GM23338 (cell line): ENCODE results near the gene RBM17.

Source experiments
- CREB1 ChIP-seq: fragments of 250-450 bp; sonication (Bioruptor Pico); IDR thresholded peaks from 2 replicates; pipeline ENCODE4 v1.5.0; 2020; ENCODE audit warnings: low read depth, mild to moderate bottlenecking, moderate library complexity
- CTCF ChIP-seq, 2 experiments: fragments of 200-600 bp in 1 of 2; sonication (generic) in 1 of 2; conservative IDR thresholded peaks; 2 replicates each; pipeline versions ENCODE4 v1.5.1 to v1.6.1; 2016 to 2017; ENCODE audit warnings: antibody characterized with exemption in 2 of 2, low read depth in 2 of 2, mild to moderate bottlenecking in 2 of 2, moderate library complexity in 1 of 2
- ETS1 ChIP-seq: IDR thresholded peaks from 2 replicates; pipeline ENCODE4 v1.6.1; 2016; ENCODE audit warnings: antibody characterized with exemption
- EZH2 ChIP-seq: fragments of 200-600 bp; sonication (generic); IDR thresholded peaks from one replicate; pipeline ENCODE4 v1.8.0; 2017; ENCODE audit warnings: antibody characterized with exemption, mild to moderate bottlenecking, low read depth; ENCODE audit not compliant: unreplicated experiment
- EZH2phosphoT487 ChIP-seq: fragments of 200-600 bp; sonication (generic); IDR thresholded peaks from one replicate; pipeline ENCODE4 v1.8.1; 2018; ENCODE audit warnings: antibody characterized with exemption; ENCODE audit not compliant: unreplicated experiment
- JUNB ChIP-seq: IDR thresholded peaks from one replicate; pipeline ENCODE4 v1.6.1; 2016; ENCODE audit warnings: antibody characterized with exemption; ENCODE audit not compliant: unreplicated experiment
- POLR2AphosphoS5 ChIP-seq: IDR thresholded peaks from 2 replicates; pipeline ENCODE4 v1.6.1; 2016; ENCODE audit warnings: antibody characterized with exemption, low read depth
- REST ChIP-seq: IDR thresholded peaks from one replicate; pipeline ENCODE4 v1.6.1; 2018; ENCODE audit warnings: antibody characterized with exemption; ENCODE audit not compliant: unreplicated experiment
- STAT1 ChIP-seq: IDR thresholded peaks from one replicate; pipeline ENCODE4 v1.6.1; 2016; ENCODE audit warnings: antibody characterized with exemption; ENCODE audit not compliant: unreplicated experiment
- ZNF114 ChIP-seq: fragments of 250-450 bp; sonication (Bioruptor Pico); IDR thresholded peaks from 2 replicates; pipeline ENCODE4 v1.5.0; 2020; ENCODE audit warnings: mild to moderate bottlenecking, moderate library complexity
- ZNF331 ChIP-seq: fragments of 250-450 bp; sonication (Bioruptor Pico); IDR thresholded peaks from 2 replicates; pipeline ENCODE4 v1.5.0; 2020; ENCODE audit warnings: low read depth, mild to moderate bottlenecking, moderate library complexity

- TF ChIP-seq CTCF (conservative IDR thresholded peaks at IDR 0.05; ENCODE audit: low read depth in 2 of 2) (no peak), EZH2 (no peak), POLR2AphosphoS5 (no peak), EZH2phosphoT487 (no peak), CREB1 (no peak), JUNB (no peak), REST (no peak), STAT1 (no peak), ZNF114 (CRISPR knock-in tag) (no peak), ETS1 (no peak), ZNF331 (CRISPR knock-in tag) (no peak)
Observed at GRCh38 chr10:6053303-6053702, 35.5 kb upstream of the RBM17 start.
